Inferior parietal cortex (tissue), 1 donor: ENCODE measurements around the gene LPAR6.

Experiments used
- DNase-seq: peaks from one replicate; pipeline ENCODE4 v3.0.0-alpha.2; 2016; ENCODE audit errors: extremely low spot score

LPAR6 gene

GRCh38 chr13:48415516-48415915, 2.6 kb upstream of the LPAR6 start:
- DNase-seq = no peak

GRCh38 chr13:48414501-48414900, 1.6 kb upstream of the LPAR6 start:
- DNase-seq = no peak

- no peak for DNase-seq
Measured at GRCh38 chr13:48411841-48412531, 927 bp downstream of the LPAR6 start.

GRCh38 chr13:48411147-48411794, 1.6 kb downstream of the LPAR6 start:
- no peak for DNase-seq

GRCh38 chr13:48410199-48410598, 2.7 kb downstream of the LPAR6 start:
- DNase-seq = no peak

GRCh38 chr13:48405875-48406274, 7.0 kb downstream of the LPAR6 start:
- no peak for DNase-seq

- DNase-seq = no peak
Measured at GRCh38 chr13:48404952-48405351, 8.0 kb downstream of the LPAR6 start.

- DNase-seq = no peak
Measured at GRCh38 chr13:48403913-48404312, 9.0 kb downstream of the LPAR6 start.

- DNase-seq = no peak
Measured at GRCh38 chr13:48403151-48403631, 9.7 kb downstream of the LPAR6 start.

- no peak for DNase-seq
Measured at GRCh38 chr13:48402325-48402932, 10.5 kb downstream of the LPAR6 start.

- no peak for DNase-seq
Measured at GRCh38 chr13:48401480-48401879, 11.4 kb downstream of the LPAR6 start.

- no peak for DNase-seq
Measured at GRCh38 chr13:48400850-48401291, 12.0 kb downstream of the LPAR6 start.

GRCh38 chr13:48400090-48400694, 12.7 kb downstream of the LPAR6 start:
- DNase-seq = no peak

- DNase-seq = no peak
Measured at GRCh38 chr13:48398450-48399095, 14.3 kb downstream of the LPAR6 start.

GRCh38 chr13:48397744-48398143, 15.2 kb downstream of the LPAR6 start:
- no peak for DNase-seq

- DNase-seq = no peak
Measured at GRCh38 chr13:48393698-48394085, 19.2 kb downstream of the LPAR6 start.

GRCh38 chr13:48393030-48393697, 19.7 kb downstream of the LPAR6 start:
- no peak for DNase-seq

GRCh38 chr13:48391257-48391656, 21.7 kb downstream of the LPAR6 start:
- no peak for DNase-seq

- no peak for DNase-seq
Measured at GRCh38 chr13:48386816-48387215, 26.1 kb downstream of the LPAR6 start.

GRCh38 chr13:48383384-48383783, 29.5 kb downstream of the LPAR6 start:
- DNase-seq = no peak

- DNase-seq = no peak
Measured at GRCh38 chr13:48380581-48380980, 32.3 kb downstream of the LPAR6 start.
